Tibial artery (tissue), 4 donors: Measurements from ENCODE around the gene ZYX.
"Not testable (repeated sequence)": the region's sequence is repeated elsewhere in the genome, so short reads cannot be mapped to it uniquely, and the experiment has no call there.

Source experiments
- DNase-seq, 2 donors: peaks; one replicate each; pipeline ENCODE4 v3.0.0-alpha.2; 2019
- H3K27ac ChIP-seq, 2 donors: fragments of 200-600 bp; sonication (generic) in 1 of 2; 1 replicate in 1 of 2; 2 replicates in 1 of 2; pipeline ENCODE4 v1.5.1; 2018 to 2019; ENCODE audit warnings: mild to moderate bottlenecking in 1 of 2
- H3K27me3 ChIP-seq, 2 donors: fragments of 200-600 bp; sonication (generic) in 1 of 2; one replicate each; pipeline versions ENCODE4 v1.5.1 to v1.6.0; 2016 to 2019
- H3K36me3 ChIP-seq, 3 donors: fragments of 200-600 bp; sonication (generic) in 2 of 3; one replicate each; pipeline ENCODE4 v1.5.1; 2016 to 2019; ENCODE audit warnings: mild to moderate bottlenecking in 2 of 3
- H3K4me1 ChIP-seq, 4 donors: fragments of 200-600 bp; sonication (generic) in 2 of 4; 1 replicate in 3 of 4; 2 replicates in 1 of 4; pipeline ENCODE4 v1.5.1; 2016 to 2019
- H3K4me3 ChIP-seq, 2 donors: fragments of 200-600 bp; sonication (generic) in 1 of 2; 1 replicate in 1 of 2; 2 replicates in 1 of 2; pipeline ENCODE4 v1.5.1; 2018 to 2019; ENCODE audit warnings: mild to moderate bottlenecking in 2 of 2
- H3K9me3 ChIP-seq, 3 donors: fragments of 200-600 bp; sonication (generic) in 1 of 3; one replicate each; pipeline ENCODE4 v1.5.1; 2016 to 2019
- CTCF ChIP-seq, 2 experiments: fragments of 200-600 bp in 1 of 2; fragments of 450-650 bp in 1 of 2; IDR thresholded peaks; one replicate each; pipeline ENCODE4 v1.5.1; 2017 to 2019; ENCODE audit warnings: antibody characterized with exemption in 2 of 2, mild to moderate bottlenecking in 1 of 2, moderate library complexity in 1 of 2
- intact Hi-C: fragments of 100-400 bp; cut with DNase I; formaldehyde crosslinking; loops from one replicate; pipeline ENCODE4 v1.15.0; 2023; ENCODE audit warnings: low total_unique reads

ZYX gene

GRCh38 chr7:143410521-143411004 is 29.4 kb downstream of the ZYX start:
- no peaks in the 10 kb centered on the region for H3K27me3 ChIP-seq
- no peak overlapping the region for H3K4me3 ChIP-seq
- H3K9me3 ChIP-seq = no peaks in the 10 kb centered on the region
- H3K4me1 ChIP-seq = peaks cover 0 to 37% (median 18%) of the 10 kb centered on the region in 4 donors
- TF ChIP-seq CTCF (IDR thresholded peaks at IDR 0.05) = no peak
- no peak overlapping the region for H3K27ac ChIP-seq
- intact Hi-C loops = loop anchor here (10.0 kb wide), 1 partner anchor 46 kb away; the partner anchor contains the start of gene FAM131B
- no peak for DNase-seq
- H3K36me3 ChIP-seq = no peaks in the 10 kb centered on the region

- no peak overlapping the region for H3K27ac ChIP-seq
- no peak for TF ChIP-seq CTCF (IDR thresholded peaks at IDR 0.05)
- no peak overlapping the region for H3K4me3 ChIP-seq
- no peak for DNase-seq
- no peaks in the 10 kb centered on the region for H3K27me3 ChIP-seq
- no peaks in the 10 kb centered on the region for H3K36me3 ChIP-seq
- intact Hi-C loops = loop anchor here (10.0 kb wide), 1 partner anchor 47 kb away; the partner anchor contains the start of gene FAM131B
- H3K4me1 ChIP-seq = peaks cover 0 to 37% (median 18%) of the 10 kb centered on the region in 4 donors
- no peaks in the 10 kb centered on the region for H3K9me3 ChIP-seq
Measured at GRCh38 chr7:143411976-143412708, 31.0 kb downstream of the ZYX start.

- intact Hi-C loops = loop anchor here (10.0 kb wide), 1 partner anchor 48 kb away; the partner anchor contains the start of gene FAM131B
Measured at GRCh38 chr7:143413123-143413522, 32.0 kb downstream of the ZYX start.

GRCh38 chr7:143415209-143415608 is 34.1 kb downstream of the ZYX start:
- H3K27ac ChIP-seq, H3K9me3 ChIP-seq, H3K36me3 ChIP-seq, DNase-seq, H3K27me3 ChIP-seq, H3K4me3 ChIP-seq: not testable (repeated sequence)
- intact Hi-C loops = loop anchor here (5.0 to 10.0 kb wide), 3 partner anchors 33 to 173 kb away; partner anchors contain the start of genes FAM131B and ZYX
- peaks cover 0 to 20% (median 5%) of the 10 kb centered on the region in 4 donors for H3K4me1 ChIP-seq

More at GRCh38 chr7:143413123-143413522, 32.0 kb downstream of the ZYX start:
- Histone ChIP-seq H3K27ac (no peak overlapping the region), H3K9me3 (no peaks in the 10 kb centered on the region), H3K27me3 (no peaks in the 10 kb centered on the region), H3K4me3 (no peak overlapping the region), H3K36me3 (no peaks in the 10 kb centered on the region), H3K4me1 (peaks cover 0 to 37% (median 18%) of the 10 kb centered on the region in 4 donors)
- no peak for TF ChIP-seq CTCF (IDR thresholded peaks at IDR 0.05)
- DNase-seq = no peak

GRCh38 chr7:143415742-143416397 is 34.7 kb downstream of the ZYX start:
- DNase-seq = no peak
- Histone ChIP-seq H3K27me3 (no peaks in the 10 kb centered on the region), H3K27ac (no peak overlapping the region), H3K4me3 (no peak overlapping the region), H3K9me3 (no peaks in the 10 kb centered on the region), H3K36me3 (no peaks in the 10 kb centered on the region), H3K4me1 (peaks cover 0 to 14% (median 2%) of the 10 kb centered on the region in 4 donors)
- intact Hi-C loops = loop anchor here (5.0 to 10.0 kb wide), 3 partner anchors 34 to 174 kb away; partner anchors contain the start of genes FAM131B and ZYX
- no peak for TF ChIP-seq CTCF (IDR thresholded peaks at IDR 0.05)
